Stimulated activated naive B cell treated with anti-CD40 and anti-IgM and Interleukin-4, amounts not matched to agents 10 μg/mL and 1 μg/mL and 100 μg/mL, for 72 hours (primary cell): ENCODE measurements around the gene SBNO2.
"Not testable (repeated sequence)": the region's sequence is repeated elsewhere in the genome, so short reads cannot be mapped to it uniquely, and the experiment has no call there.

Source experiments
- ATAC-seq, 2 donors: fragments of 150-1000 bp; cut with Tn5 transposase; replicated peaks; 2 replicates each; pipeline ENCODE4 v1.10.0; 2021; ENCODE audit warnings: moderate library complexity in 1 of 2
- DNase-seq: peaks from one replicate; pipeline ENCODE4 v3.0.0; 2021
- H3K27ac Mint-ChIP-seq: one replicate; pipeline ENCODE4 v1.8.0; 2022; ENCODE audit warnings: mild to moderate bottlenecking, mixed read lengths
- H3K27me3 Mint-ChIP-seq, 2 donors: one replicate each; pipeline ENCODE4 v1.8.0; 2022; ENCODE audit warnings: mixed read lengths in 2 of 2
- H3K36me3 Mint-ChIP-seq, 2 donors: one replicate each; pipeline ENCODE4 v1.8.0; 2022; ENCODE audit warnings: mixed read lengths in 2 of 2, mild to moderate bottlenecking in 1 of 2
- H3K4me1 Mint-ChIP-seq, 2 donors: one replicate each; pipeline ENCODE4 v1.8.0; 2022; ENCODE audit warnings: mixed read lengths in 2 of 2, mild to moderate bottlenecking in 1 of 2
- H3K4me3 Mint-ChIP-seq, 2 donors: one replicate each; pipeline ENCODE4 v1.8.0; 2022; ENCODE audit warnings: mild to moderate bottlenecking in 2 of 2, mixed read lengths in 2 of 2, moderate library complexity in 1 of 2
- H3K9me3 Mint-ChIP-seq, 2 donors: one replicate each; pipeline ENCODE4 v1.8.0; 2022; ENCODE audit warnings: mixed read lengths in 2 of 2, mild to moderate bottlenecking in 1 of 2

SBNO2 gene

DNA sequence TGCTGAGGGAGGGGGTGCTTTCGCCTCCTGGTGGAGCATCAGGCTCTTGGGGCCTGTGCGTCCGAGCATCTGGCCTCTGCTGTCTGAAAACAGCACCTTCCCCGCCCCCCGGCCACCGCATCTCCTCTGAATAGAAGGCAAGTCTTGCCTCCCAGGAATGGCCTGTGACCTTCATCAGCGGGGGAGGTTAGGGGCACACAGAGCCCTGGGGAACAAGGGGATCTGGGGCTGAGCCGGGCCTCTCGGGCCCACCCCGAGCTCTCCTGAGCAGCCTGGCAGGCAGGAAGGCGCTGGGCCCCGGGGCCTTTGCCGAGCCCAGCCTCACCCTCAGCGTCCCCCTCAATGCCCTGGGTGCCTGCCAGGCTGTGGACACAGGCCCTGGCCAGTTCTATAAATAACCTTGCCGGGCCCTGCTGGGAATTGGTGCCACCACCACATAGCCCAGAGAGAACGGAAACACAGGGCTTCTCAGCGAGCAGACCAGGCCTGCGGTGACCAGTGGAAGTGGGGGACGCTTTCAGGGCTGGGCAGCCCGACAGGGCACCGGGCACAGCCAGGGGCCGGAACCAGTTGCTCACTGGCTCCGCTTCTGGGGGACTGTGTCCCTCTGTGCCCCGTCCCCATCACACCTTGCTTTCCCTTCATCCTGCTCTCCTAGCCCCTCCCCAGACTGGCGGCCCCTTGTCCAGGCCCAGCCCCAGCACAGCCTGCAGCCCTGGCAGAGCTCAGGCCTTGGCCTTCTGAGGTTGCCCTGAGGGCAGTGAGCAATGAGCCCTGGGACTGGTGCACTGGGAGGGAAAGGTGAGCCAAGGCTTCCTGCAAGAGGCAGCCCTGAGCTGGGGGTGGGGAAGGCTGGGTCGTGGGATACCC is 41.0 kb upstream of the SBNO2 start:
- ATAC-seq: no peak
- H3K9me3 Mint-ChIP-seq: no peaks in the 10 kb centered on the region
- no peaks in the 10 kb centered on the region for H3K27me3 Mint-ChIP-seq
- no peak overlapping the region for H3K27ac Mint-ChIP-seq
- DNase-seq: no peak
- peaks cover 24 to 29% of the 10 kb centered on the region in 2 donors for H3K36me3 Mint-ChIP-seq
- H3K4me3 Mint-ChIP-seq: no peak overlapping the region
- H3K4me1 Mint-ChIP-seq: peaks cover 19 to 25% of the 10 kb centered on the region in 2 donors

DNA sequence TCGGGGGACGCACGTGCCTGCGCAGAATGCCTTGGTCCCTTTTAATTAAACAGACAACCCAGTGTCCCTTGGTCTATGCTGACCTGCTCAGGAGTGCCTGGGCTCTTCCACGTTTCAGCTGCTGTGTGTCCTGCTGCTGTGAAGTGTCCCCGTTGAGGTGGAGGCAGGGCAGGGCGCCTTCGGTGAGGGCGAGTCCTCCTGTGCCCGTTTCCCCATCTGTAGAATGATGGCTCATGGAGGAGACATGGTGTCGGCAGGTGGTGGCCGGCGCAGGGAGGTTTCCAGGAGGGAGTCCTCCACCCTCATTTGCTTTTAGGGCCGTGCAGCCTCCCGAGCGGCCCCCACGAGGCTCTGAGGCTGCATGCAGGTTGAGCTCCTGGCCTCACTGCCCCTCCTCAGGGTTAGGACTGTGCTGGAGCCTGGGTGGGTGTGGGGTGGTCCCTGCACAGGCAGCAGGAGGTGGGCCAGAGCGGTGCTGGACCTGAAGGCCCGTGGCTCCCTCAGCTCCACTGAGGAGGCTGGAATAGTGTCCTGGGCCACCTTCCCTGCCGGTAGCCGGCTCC is 40.3 kb upstream of the SBNO2 start:
- DNase-seq (no peak), ATAC-seq (no peak)
- peak overlapping the region; percentile 97 for H3K27ac Mint-ChIP-seq
- H3K36me3 Mint-ChIP-seq: peaks cover 24 to 35% of the 10 kb centered on the region in 2 donors
- H3K4me3 Mint-ChIP-seq: peak overlapping the region; percentile 63 to 78
- H3K27me3 Mint-ChIP-seq: no peaks in the 10 kb centered on the region
- peaks cover 22 to 32% of the 10 kb centered on the region in 2 donors for H3K4me1 Mint-ChIP-seq
- H3K9me3 Mint-ChIP-seq: no peaks in the 10 kb centered on the region

DNA sequence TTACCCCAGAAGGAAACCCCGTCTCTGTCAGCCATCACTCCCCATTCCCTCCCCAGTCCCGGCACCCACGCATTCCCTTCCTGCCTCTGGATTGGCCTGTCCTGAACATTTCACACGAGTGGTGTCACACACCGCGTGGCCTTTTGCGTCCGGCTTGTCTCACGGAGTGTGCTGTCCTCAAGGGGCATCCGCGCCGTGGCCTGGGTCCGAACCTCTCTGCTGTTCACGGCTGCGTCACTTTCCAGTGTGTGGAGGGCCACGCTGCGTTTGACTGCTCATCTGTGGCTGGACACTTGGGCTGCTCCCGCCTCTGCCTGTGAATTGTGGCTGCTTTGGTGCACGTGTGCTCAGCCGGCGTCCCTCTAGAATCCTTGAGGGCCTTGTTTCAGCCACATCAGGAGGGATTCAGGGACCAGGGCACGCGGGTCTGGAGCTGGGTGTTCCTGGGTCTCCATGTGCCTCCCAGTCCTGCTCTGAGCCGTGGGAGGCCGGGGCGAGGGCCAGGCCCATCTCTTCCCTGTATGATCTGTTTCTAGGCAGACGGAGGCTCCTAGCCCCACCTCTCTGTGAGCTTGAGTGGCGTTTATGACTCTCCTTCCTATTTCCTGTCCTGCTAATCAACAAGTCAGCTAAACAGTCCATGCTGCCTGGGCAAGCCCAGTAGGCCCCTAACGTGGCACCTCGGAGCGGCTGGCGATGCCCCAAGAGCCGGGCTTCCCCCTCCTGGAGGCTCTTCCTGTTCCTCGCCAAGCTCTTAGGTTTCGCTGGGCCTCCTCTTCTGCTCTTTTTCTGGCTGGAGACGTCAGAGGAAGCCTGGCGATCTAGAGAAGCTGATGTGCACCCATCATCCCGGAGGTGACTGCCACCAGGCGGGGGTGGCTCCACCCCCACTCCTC is 39.6 kb upstream of the SBNO2 start:
- H3K27me3 Mint-ChIP-seq: no peaks in the 10 kb centered on the region
- H3K4me3 Mint-ChIP-seq: peak overlapping the region; percentile 63 to 78
- H3K27ac Mint-ChIP-seq: peak overlapping the region; percentile 97
- peaks cover 24 to 35% of the 10 kb centered on the region in 2 donors for H3K36me3 Mint-ChIP-seq
- peak; percentile 87 to 95 for ATAC-seq
- DNase-seq: peak; percentile 69
- H3K9me3 Mint-ChIP-seq: no peaks in the 10 kb centered on the region
- H3K4me1 Mint-ChIP-seq: peaks cover 22 to 32% of the 10 kb centered on the region in 2 donors

DNA sequence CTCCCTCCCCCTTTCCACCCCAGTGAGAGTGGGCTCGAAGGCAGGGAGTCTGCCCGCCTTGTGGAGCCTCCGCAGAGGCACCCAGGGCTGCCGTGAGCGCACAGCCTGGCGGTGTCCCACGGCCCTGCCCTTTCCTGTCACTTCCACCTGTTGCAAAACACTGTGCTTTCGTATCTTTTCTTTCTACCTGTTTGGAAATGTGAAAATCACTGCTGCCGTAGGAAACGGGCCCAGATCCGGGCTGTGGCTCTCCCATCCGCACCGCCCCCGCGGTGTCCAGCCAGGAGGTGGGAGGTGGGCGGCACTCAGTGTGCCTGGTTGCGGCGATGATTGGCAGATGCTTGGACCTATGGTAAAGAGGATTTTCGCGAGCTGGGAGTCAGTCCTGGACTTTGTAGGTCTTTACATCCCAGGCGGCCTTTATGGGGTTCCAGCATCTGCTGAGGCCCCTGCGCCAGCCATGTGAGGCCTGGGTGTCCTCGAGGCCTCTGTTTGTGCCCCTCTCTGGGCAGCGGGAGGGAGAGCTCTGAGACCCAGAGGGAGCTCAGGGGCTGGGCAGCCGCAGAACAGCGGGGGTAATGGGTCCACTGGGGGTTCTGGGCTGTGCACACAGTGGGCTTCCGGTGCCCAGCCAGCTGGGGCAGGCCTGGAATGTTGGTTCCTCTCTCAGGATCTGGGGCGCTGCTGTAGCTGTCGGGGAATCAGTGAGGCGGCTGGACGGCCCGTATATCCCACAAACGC is 37.6 kb upstream of the SBNO2 start:
- Mint-ChIP-seq H3K4me1 (peaks cover 34 to 49% of the 10 kb centered on the region in 2 donors), H3K4me3 (no peak overlapping the region), H3K27me3 (no peaks in the 10 kb centered on the region)

DNA sequence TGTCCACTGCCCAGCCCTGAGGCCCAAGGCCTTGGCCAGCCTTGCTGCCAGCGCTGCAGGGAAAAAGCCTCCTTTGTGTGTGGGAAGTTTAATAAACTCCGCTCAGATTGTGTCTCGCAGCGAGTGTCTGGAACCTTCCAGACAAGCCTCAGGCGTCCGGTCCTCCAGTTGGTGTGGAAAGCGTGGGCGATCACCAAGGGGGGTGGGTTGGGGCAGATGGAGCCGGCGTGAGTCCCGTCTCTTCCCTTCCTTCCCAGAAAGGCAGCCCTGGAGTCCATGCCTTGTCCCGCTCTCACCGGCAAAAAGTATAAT is 36.1 kb upstream of the SBNO2 start:
- H3K36me3 Mint-ChIP-seq: peaks cover 26 to 40% of the 10 kb centered on the region in 2 donors
- DNase-seq (no peak), ATAC-seq (no peak)
- H3K27me3 Mint-ChIP-seq: no peaks in the 10 kb centered on the region
- peaks cover 34 to 53% of the 10 kb centered on the region in 2 donors for H3K4me1 Mint-ChIP-seq
- H3K27ac Mint-ChIP-seq: no peak overlapping the region
- peak overlapping the region in 1 of 2 donors; percentile 16 for H3K4me3 Mint-ChIP-seq
- H3K9me3 Mint-ChIP-seq: no peaks in the 10 kb centered on the region

More for the DNA sequence above, 37.6 kb upstream of the SBNO2 start:
- DNase-seq: no peak
- H3K9me3 Mint-ChIP-seq: no peaks in the 10 kb centered on the region
- H3K27ac Mint-ChIP-seq: peak overlapping the region; percentile 37
- ATAC-seq: no peak
- H3K36me3 Mint-ChIP-seq: peaks cover 28 to 43% of the 10 kb centered on the region in 2 donors

DNA sequence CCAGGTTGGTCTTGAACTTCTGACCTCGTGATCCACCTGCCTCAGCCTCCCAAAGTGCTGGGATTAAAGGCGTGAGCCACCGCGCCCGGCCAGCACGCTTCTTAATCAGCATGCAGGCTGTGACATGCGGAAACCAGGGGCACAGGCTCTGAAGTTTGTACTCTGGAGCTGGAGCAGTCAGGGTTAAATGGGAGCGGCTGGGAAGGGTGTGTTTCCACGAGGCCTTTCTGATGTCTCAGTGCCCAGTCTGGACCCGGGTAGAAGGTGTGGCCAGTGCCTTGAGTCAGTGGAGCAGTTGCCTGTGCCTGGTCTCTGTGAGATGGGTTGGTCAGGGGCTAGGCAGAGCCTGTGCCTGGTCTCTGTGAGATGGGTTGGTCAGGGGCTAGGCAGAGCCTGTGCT is 34.8 kb upstream of the SBNO2 start:
- H3K27me3 Mint-ChIP-seq, H3K4me3 Mint-ChIP-seq, H3K9me3 Mint-ChIP-seq, H3K27ac Mint-ChIP-seq, DNase-seq, ATAC-seq: not testable (repeated sequence)
- H3K36me3 Mint-ChIP-seq: peaks cover 23 to 35% of the 10 kb centered on the region in 2 donors
- H3K4me1 Mint-ChIP-seq: peaks cover 27 to 45% of the 10 kb centered on the region in 2 donors

DNA sequence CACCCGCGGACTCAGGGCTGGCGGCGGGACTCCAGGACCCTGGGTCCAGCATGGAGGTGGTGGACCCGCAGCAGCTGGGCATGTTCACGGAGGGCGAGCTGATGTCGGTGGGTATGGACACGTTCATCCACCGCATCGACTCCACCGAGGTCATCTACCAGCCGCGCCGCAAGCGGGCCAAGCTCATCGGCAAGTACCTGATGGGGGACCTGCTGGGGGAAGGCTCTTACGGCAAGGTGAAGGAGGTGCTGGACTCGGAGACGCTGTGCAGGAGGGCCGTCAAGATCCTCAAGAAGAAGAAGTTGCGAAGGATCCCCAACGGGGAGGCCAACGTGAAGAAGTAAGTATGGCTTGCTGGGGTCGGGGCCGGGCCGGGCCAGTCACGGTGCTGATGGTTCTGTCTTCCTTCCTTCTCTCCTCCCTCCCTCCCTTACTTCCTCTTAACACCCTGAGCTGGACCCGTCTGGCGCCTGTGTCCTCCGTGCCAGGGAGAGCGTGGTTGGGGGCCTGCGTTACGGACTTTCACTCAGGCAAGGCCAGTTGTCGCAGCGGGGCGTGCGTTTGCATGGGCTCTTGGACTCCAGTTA is 32.9 kb upstream of the SBNO2 start:
- Mint-ChIP-seq H3K36me3 (peaks cover 17 to 29% of the 10 kb centered on the region in 2 donors), H3K4me1 (peaks cover 26 to 47% of the 10 kb centered on the region in 2 donors)

DNA sequence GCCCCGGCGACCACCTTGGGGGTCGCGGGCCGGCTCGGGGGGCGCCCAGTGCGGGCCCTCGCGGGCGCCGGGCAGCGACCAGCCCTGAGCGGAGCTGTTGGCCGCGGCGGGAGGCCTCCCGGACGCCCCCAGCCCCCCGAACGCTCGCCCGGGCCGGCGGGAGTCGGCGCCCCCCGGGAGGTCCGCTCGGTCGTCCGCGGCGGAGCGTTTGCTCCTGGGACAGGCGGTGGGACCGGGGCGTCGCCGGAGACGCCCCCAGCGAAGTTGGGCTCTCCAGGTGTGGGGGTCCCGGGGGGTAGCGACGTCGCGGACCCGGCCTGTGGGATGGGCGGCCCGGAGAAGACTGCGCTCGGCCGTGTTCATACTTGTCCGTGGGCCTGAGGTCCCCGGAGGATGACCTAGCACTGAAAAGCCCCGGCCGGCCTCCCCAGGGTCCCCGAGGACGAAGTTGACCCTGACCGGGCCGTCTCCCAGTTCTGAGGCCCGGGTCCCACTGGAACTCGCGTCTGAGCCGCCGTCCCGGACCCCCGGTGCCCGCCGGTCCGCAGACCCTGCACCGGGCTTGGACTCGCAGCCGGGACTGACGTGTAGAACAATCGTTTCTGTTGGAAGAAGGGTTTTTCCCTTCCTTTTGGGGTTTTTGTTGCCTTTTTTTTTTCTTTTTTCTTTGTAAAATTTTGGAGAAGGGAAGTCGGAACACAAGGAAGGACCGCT is 32.2 kb upstream of the SBNO2 start:
- H3K27me3 Mint-ChIP-seq: no peaks in the 10 kb centered on the region
- H3K27ac Mint-ChIP-seq: peak overlapping the region; percentile 95
- DNase-seq (no peak), ATAC-seq (no peak)
- H3K4me1 Mint-ChIP-seq: peaks cover 23 to 40% of the 10 kb centered on the region in 2 donors
- H3K4me3 Mint-ChIP-seq: peak overlapping the region; percentile 93 to 96
- H3K36me3 Mint-ChIP-seq: peaks cover 13 to 25% of the 10 kb centered on the region in 2 donors
- no peaks in the 10 kb centered on the region for H3K9me3 Mint-ChIP-seq

More for the DNA sequence above, 32.9 kb upstream of the SBNO2 start:
- Mint-ChIP-seq H3K27ac (peak overlapping the region; percentile 95), H3K27me3 (no peaks in the 10 kb centered on the region), H3K9me3 (no peaks in the 10 kb centered on the region), H3K4me3 (peak overlapping the region; percentile 93 to 96)
- DNase-seq (no peak), ATAC-seq (peak in 1 of 2 donors; percentile 2)

DNA sequence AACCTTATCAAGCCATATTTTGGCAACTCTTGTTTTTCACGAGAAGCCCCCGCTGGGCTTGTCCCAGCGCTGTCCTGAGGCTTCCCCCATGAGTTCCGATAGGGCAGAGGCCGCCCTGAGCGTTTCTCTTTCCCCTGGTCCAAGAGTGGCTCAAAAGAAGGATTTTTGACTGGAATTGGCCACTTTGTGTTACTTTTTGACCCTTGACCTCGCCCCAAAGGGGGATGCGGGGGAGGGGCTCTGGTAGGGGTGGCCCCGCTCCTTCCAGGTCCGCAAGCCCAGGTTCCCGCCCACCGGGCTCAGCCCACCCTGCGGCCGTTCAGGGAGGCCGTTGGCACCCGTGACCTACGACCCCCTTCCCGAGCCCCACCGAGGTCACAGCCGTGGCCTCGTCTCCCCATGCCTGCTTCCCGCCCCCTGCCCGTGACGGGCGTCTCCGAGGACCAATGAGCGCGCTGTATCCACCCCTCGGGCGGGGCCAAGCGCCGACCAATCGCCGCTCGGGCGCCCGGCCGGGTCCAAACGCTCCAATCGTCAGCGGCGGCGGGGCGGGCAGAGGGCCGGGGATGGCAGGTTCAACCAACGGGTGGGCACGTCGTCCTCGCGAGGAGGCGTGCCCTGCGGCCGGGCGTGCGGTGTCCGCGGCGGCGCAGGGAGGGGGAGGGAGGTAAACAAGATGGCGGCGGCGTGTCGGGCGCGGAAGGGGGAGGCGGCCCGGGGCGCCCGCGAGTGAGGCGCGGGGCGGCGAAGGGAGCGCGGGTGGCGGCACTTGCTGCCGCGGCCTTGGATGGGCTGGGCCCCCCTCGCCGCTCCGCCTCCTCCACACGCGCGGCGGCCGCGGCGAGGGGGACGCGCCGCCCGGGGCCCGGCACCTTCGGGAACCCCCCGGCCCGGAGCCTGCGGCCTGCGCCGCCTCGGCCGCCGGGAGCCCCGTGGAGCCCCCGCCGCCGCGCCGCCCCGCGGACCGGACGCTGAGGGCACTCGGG is 31.3 kb upstream of the SBNO2 start, which contains the start of gene STK11:
TSS of gene STK11 (plus strand) at position 665 of the 986 bp plus-strand sequence. CDS start 1,136 bp downstream, outside the sequence.
- DNase-seq: peak; percentile 99
- H3K4me1 Mint-ChIP-seq: peaks cover 23 to 40% of the 10 kb centered on the region in 2 donors
- peak; percentile 94 to 96 for ATAC-seq
- H3K4me3 Mint-ChIP-seq: peak within 1 kb of the TSS; percentile 93 to 96
- peak within 1 kb of the TSS; percentile 95 for H3K27ac Mint-ChIP-seq
- H3K9me3 Mint-ChIP-seq: no peaks in the 10 kb centered on the region
- peaks cover 10 to 21% of the 10 kb centered on the region in 2 donors for H3K36me3 Mint-ChIP-seq
- H3K27me3 Mint-ChIP-seq: no peaks in the 10 kb centered on the region

DNA sequence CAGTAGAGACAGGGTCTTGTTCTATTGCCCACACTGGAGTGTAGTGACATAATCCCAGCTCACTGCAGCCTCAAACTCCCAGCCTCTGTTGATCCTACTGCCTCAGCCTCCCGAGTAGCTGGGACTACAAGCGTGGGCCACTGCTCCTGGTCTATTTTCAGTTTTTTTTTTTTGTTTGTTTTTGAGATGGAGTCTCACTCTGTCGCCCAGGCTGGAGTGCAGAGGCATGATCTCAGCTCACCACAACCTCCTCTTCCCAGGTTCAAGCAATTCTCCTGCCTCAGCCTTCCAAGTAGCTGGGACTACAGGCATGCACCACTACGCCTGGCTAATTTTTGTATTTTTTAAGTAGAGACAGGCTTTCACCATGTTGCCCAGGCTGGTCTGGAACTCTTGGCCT is 26.5 kb upstream of the SBNO2 start:
- ATAC-seq, H3K36me3 Mint-ChIP-seq, DNase-seq, H3K27ac Mint-ChIP-seq, H3K27me3 Mint-ChIP-seq, H3K4me3 Mint-ChIP-seq, H3K4me1 Mint-ChIP-seq, H3K9me3 Mint-ChIP-seq: not testable (repeated sequence)

DNA sequence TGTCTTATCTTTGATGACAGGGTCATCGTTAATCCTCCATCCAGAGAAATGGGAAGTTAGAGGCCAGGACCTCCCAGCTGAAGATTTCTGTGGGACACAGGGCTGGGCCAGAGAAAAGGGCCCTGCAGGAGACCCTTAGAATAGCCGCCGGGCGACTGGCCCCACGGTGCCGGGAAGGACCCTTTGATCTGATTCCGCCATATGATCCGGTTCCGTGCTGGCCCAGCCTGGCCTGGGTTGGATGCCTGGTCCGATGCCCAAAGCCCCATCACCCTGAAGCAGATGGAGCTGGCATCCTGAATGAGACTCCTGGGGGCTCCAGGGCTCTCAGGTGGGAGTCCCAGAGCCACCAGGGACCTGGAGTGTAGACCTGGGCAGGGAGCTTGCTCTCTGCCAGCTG is 25.5 kb upstream of the SBNO2 start:
- Mint-ChIP-seq H3K4me3 (no peak overlapping the region), H3K36me3 (no peaks in the 10 kb centered on the region), H3K4me1 (peaks cover 7 to 10% of the 10 kb centered on the region in 2 donors), H3K27ac (no peak overlapping the region), H3K9me3 (no peaks in the 10 kb centered on the region), H3K27me3 (no peaks in the 10 kb centered on the region)
- ATAC-seq (no peak), DNase-seq (no peak)

DNA sequence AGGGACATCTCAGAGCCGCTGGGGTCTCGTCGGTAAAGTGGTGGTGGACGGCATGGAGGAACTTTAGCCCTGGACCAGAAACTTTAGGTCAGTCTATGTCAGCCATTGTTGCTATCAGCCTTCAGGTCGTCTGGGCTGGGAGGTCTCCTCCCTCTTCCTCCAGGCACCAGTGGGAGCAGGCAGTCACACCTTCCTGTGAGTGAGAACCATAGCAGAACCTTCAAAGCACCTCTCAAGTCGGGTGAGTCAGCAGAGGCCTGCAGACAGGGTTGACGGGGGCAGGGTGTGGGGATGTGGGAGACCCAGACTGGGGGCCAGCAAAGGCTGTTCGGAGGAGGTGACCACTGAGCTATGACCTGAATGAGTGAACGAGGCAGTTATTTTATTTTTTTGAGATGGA is 15.4 kb upstream of the SBNO2 start:
- Mint-ChIP-seq H3K27me3 (no peaks in the 10 kb centered on the region), H3K36me3 (no peaks in the 10 kb centered on the region), H3K9me3 (no peaks in the 10 kb centered on the region), H3K4me3 (no peak overlapping the region), H3K4me1 (peaks cover 0 to 2% of the 10 kb centered on the region in 2 donors), H3K27ac (no peak overlapping the region)
- DNase-seq (no peak), ATAC-seq (peak in 1 of 2 donors; percentile 37)
